ENCODE data around the gene TTC28.

The TTC28 gene

GRCh38 chr22:28629420-28630176 lies 50.0 kb downstream of the TTC28 start:
- peaks cover 0 to 4% of the 10 kb centered on the region in 2 experiments; a peak in 2 of 3 replicates for H3K36me3 ChIP-seq (ENCODE audit: control insufficient read depth in 2 of 2, insufficient read depth in 1 of 2, low read length in 2 of 2)
- H3K27ac ChIP-seq (ENCODE audit: extremely low read depth, low read depth, low read length), result no peak overlapping the region; the same call in 1 of the 2 replicates
- ChIA-PET POLR2A (no interaction called here), CTCF (no interaction called here)
- no peak overlapping the region for H3K4me3 ChIP-seq (ENCODE audit: low read depth, low read length)
- no peaks in the 10 kb centered on the region for H3K9me3 ChIP-seq (ENCODE audit: control insufficient read depth, insufficient read depth, low read depth, low read length)
- H3K4me1 ChIP-seq (ENCODE audit: control insufficient read depth, insufficient read depth, low read length), result 0 out of 2 replicates have a peak, but pooled peaks cover 6% of the 10 kb centered on the region
- TF ChIP-seq SALL2 (tag by site-specific recombination; IDR thresholded peaks at IDR 0.05; ENCODE audit: borderline replicate concordance) (no peak), ZNF398 (tag by site-specific recombination; IDR thresholded peaks at IDR 0.05) (peak; percentile 78), ZBTB49 (tag by site-specific recombination; IDR thresholded peaks at IDR 0.05; ENCODE audit: low read depth) (no peak), ZNF138 (tag by site-specific recombination; IDR thresholded peaks at IDR 0.05; ENCODE audit: borderline replicate concordance) (no peak), ZNF664 (tag by site-specific recombination; IDR thresholded peaks at IDR 0.05) (peak; percentile 55; the same call in 1 of the 2 replicates), GLIS1 (tag by site-specific recombination; IDR thresholded peaks at IDR 0.05) (peak; percentile 60), ZNF660 (tag by site-specific recombination; IDR thresholded peaks at IDR 0.05) (0 out of 2 replicates have a peak, but pooled peaks have one; percentile 36), ZNF692 (tag by site-specific recombination; IDR thresholded peaks at IDR 0.05) (no peak), ZNF175 (tag by site-specific recombination; IDR thresholded peaks at IDR 0.05) (no peak), SP7 (tag by site-specific recombination; IDR thresholded peaks at IDR 0.05) (0 out of 2 replicates have a peak, but pooled peaks have one; percentile 23), ZNF701 (tag by site-specific recombination; IDR thresholded peaks at IDR 0.05) (no peak), ZNF548 (tag by site-specific recombination; IDR thresholded peaks at IDR 0.05) (no peak), ZNF791 (tag by site-specific recombination; IDR thresholded peaks at IDR 0.05) (no peak), ZNF747 (tag by site-specific recombination; IDR thresholded peaks at IDR 0.05) (no peak), ZNF302 (tag by site-specific recombination; IDR thresholded peaks at IDR 0.05; ENCODE audit: low read depth) (no peak), ZFP3 (tag by site-specific recombination; IDR thresholded peaks at IDR 0.05; ENCODE audit: low read depth) (no peak), ZNF449 (tag by site-specific recombination; IDR thresholded peaks at IDR 0.05) (no peak), PBX3 (CRISPR knock-in tag; IDR thresholded peaks at IDR 0.05) (no peak), REST (tag by site-specific recombination; IDR thresholded peaks at IDR 0.05) (no peak), ZNF76 (tag by site-specific recombination; IDR thresholded peaks at IDR 0.05; ENCODE audit: borderline replicate concordance, low read depth) (no peak), ZBTB44 (tag by site-specific recombination; IDR thresholded peaks at IDR 0.05) (peak; percentile 40; the same call in 1 of the 2 replicates)

All from HEK293 (cell line).